Neural cell (in vitro differentiated cells): ENCODE data around the gene FHAD1.

Experiments
- CTCF ChIP-seq: fragments of 450-650 bp; IDR thresholded peaks from 2 replicates; pipeline ENCODE4 v1.5.1; 2014; ENCODE audit warnings: antibody characterized with exemption, mild to moderate bottlenecking, moderate library complexity; ENCODE audit not compliant: poor library complexity, severe bottlenecking
- EP300 ChIP-seq: fragments of 450-650 bp; conservative IDR thresholded peaks from 2 replicates; pipeline ENCODE4 v1.6.1; 2014; ENCODE audit warnings: antibody characterized with exemption, mild to moderate bottlenecking, moderate library complexity; ENCODE audit not compliant: poor library complexity, severe bottlenecking
- EZH2 ChIP-seq: fragments of 200-600, 300-800 bp; shearing (Covaris generic), sonication (generic); IDR thresholded peaks from 2 replicates; pipeline ENCODE4 v1.6.1; 2014; ENCODE audit warnings: antibody characterized with exemption, low read length, borderline replicate concordance, mild to moderate bottlenecking; ENCODE audit not compliant: insufficient read depth, poor library complexity, severe bottlenecking
- POLR2AphosphoS5 ChIP-seq: IDR thresholded peaks from 2 replicates; pipeline ENCODE4 v1.6.1; 2012
- RAD21 ChIP-seq: fragments of 450-650 bp; conservative IDR thresholded peaks from 2 replicates; pipeline ENCODE4 v1.6.1; 2014; ENCODE audit warnings: antibody characterized with exemption, mild to moderate bottlenecking, moderate library complexity

- no peak for TF ChIP-seq POLR2AphosphoS5
- TF ChIP-seq CTCF = no peak
- no peak for TF ChIP-seq EZH2
- TF ChIP-seq RAD21 = no peak
- TF ChIP-seq EP300 = no peak
Measured at GRCh38 chr1:15242766-15243165, 4.3 kb upstream of the FHAD1 start.
